Right cardiac atrium (tissue), 5 donors: ENCODE data around the gene CERS6. TPM values are rescaled to one million over a fixed set of nuclear protein-coding genes. Genes with fewer than 3 reads are reported as not detected.

Experiments
- ATAC-seq, 2 donors: fragments of 200-7000 bp; cut with Tn5 transposase; one replicate each; pipeline versions ENCODE4 v1.8.0 to v1.9.1; 2020; ENCODE audit warnings: moderate library complexity in 2 of 2, mild to moderate bottlenecking in 1 of 2
- DNase-seq, 3 donors: peaks; one replicate each; pipeline ENCODE4 v3.0.0-alpha.2; 2020
- H3K27ac ChIP-seq: one replicate; pipeline ENCODE4 v1.5.1; 2013; ENCODE audit warnings: mild to moderate bottlenecking, low read length, control low read depth, moderate library complexity
- H3K27me3 ChIP-seq: one replicate; pipeline ENCODE4 v1.6.1; 2013; ENCODE audit not compliant: control insufficient read depth, insufficient read depth
- H3K4me1 ChIP-seq: one replicate; pipeline ENCODE4 v1.6.1; 2013; ENCODE audit warnings: low read length; ENCODE audit not compliant: control insufficient read depth, insufficient read depth
- H3K4me3 ChIP-seq: one replicate; pipeline ENCODE4 v1.5.1; 2013; ENCODE audit warnings: low read length, control low read depth
- H3K9me3 ChIP-seq: one replicate; pipeline ENCODE4 v1.6.1; 2013; ENCODE audit warnings: low read length; ENCODE audit not compliant: control insufficient read depth
- WGBS: extraction: QIAGEN DNeasy Blood & Tissue Kit; methylation state at CpG from one replicate; pipeline ENCODE4 v1.1.7; 2013; 5-methylcytosine and 5-hydroxymethylcytosine counted together
- intact Hi-C, 4 donors: fragments of 100-400 bp; cut with DNase I; formaldehyde crosslinking; loops; one replicate each; pipeline versions ENCODE4 v1.11.0 to v1.14.0; 2022 to 2023
- polyA plus RNA-seq: library from polyadenylated mRNA; stranded (reverse); fragments of 200-250 nt; gene quantifications from one replicate; pipeline ENCODE4 v1.2.3, GENCODE V29; 2013
- total RNA-seq, 4 donors: library from RNA; stranded (reverse); fragmentation: NEBNext Ultra II Directional; extraction: Animal tissue kit (Norgen Biotek cat#: 25700); gene quantifications; one replicate each; pipeline ENCODE4 v1.2.1, GENCODE V29; 2021
- donor health status: healthy with polysubstance abuse.
- donor health status: DM: no; HTN: yes; CAD: no.
- donor health status: DM: no; HTN: no; CAD: no.
- donor health status: DM: no; HTN: yes; CAD: no; lungs with severe emphysema.
- donor health status: DM: yes; HTN: yes; CAD: no.

Gene CERS6
- total and polyA plus RNA-seq, 5 donors: 25.6 to 71.5 (median 48.9) TPM

- intact Hi-C loops: loop anchor here in 2 of 4 donors (5.0 to 10.0 kb wide), 3 partner anchors 78 to 148 kb away; no protein-coding TSS in a partner anchor
- 45% methylated on average over 9 of the region's 9 CpGs for WGBS
- Histone ChIP-seq H3K4me3 (no peak overlapping the region), H3K4me1 (no peaks in the 10 kb centered on the region), H3K27me3 (no peaks in the 10 kb centered on the region), H3K9me3 (no peaks in the 10 kb centered on the region), H3K27ac (peak overlapping the region; percentile 4)
- ATAC-seq: peak; percentile 88 to 90
- peak; percentile 53 to 83 (median 81) for DNase-seq
Measured at GRCh38 chr2:168773719-168774521, 317.8 kb downstream of the CERS6 start.

GRCh38 chr2:168775837-168776236, 319.8 kb downstream of the CERS6 start:
- Histone ChIP-seq H3K4me1 (no peaks in the 10 kb centered on the region), H3K27ac (no peak overlapping the region), H3K27me3 (no peaks in the 10 kb centered on the region), H3K9me3 (no peaks in the 10 kb centered on the region), H3K4me3 (no peak overlapping the region)
- 0% methylated on average over 1 of the region's 1 CpG for WGBS
- ATAC-seq: no peak
- intact Hi-C loops: loop anchor here in 1 of 4 donors (10.0 kb wide), 1 partner anchor 139 kb away; no protein-coding TSS in a partner anchor
- DNase-seq: no peak

- peak; percentile 47 to 76 for ATAC-seq
- Histone ChIP-seq H3K4me1 (no peaks in the 10 kb centered on the region), H3K27ac (no peak overlapping the region), H3K9me3 (no peaks in the 10 kb centered on the region), H3K4me3 (no peak overlapping the region), H3K27me3 (no peaks in the 10 kb centered on the region)
- WGBS: 60% methylated on average over 1 of the region's 1 CpG
- intact Hi-C loops: loop anchor here in 1 of 4 donors (10.0 kb wide), 1 partner anchor 64 kb away; no protein-coding TSS in a partner anchor
- DNase-seq: no peak
Measured at GRCh38 chr2:168780669-168781071, 324.6 kb downstream of the CERS6 start.

- no peaks in the 10 kb centered on the region for H3K4me1 ChIP-seq
- DNase-seq (no peak), ATAC-seq (no peak)
- H3K9me3 ChIP-seq: no peaks in the 10 kb centered on the region
- no peaks in the 10 kb centered on the region for H3K27me3 ChIP-seq
- WGBS: 92% methylated on average over 2 of the region's 2 CpGs
- no peak overlapping the region for H3K27ac ChIP-seq
- no peak overlapping the region for H3K4me3 ChIP-seq
- intact Hi-C loops: loop anchor here in 1 of 4 donors (10.0 kb wide), 1 partner anchor 63 kb away; no protein-coding TSS in a partner anchor
Measured at GRCh38 chr2:168781191-168781817, 325.2 kb downstream of the CERS6 start.

- Histone ChIP-seq H3K4me3 (no peak overlapping the region), H3K4me1 (no peaks in the 10 kb centered on the region), H3K9me3 (no peaks in the 10 kb centered on the region), H3K27ac (no peak overlapping the region), H3K27me3 (no peaks in the 10 kb centered on the region)
- no peak for DNase-seq
- WGBS: 96% methylated on average over 4 of the region's 4 CpGs
- intact Hi-C loops: loop anchor here in 1 of 4 donors (10.0 kb wide), 1 partner anchor 63 kb away; no protein-coding TSS in a partner anchor
- ATAC-seq: no peak
Measured at GRCh38 chr2:168782271-168782670, 326.2 kb downstream of the CERS6 start.

GRCh38 chr2:168784993-168785392, 328.9 kb downstream of the CERS6 start:
- intact Hi-C loops: loop anchor here in 1 of 4 donors (10.0 kb wide), 1 partner anchor 60 kb away; no protein-coding TSS in a partner anchor
- ATAC-seq (peak in 1 of 2 donors; percentile 36), DNase-seq (no peak)
- no peaks in the 10 kb centered on the region for H3K9me3 ChIP-seq
- no peak overlapping the region for H3K27ac ChIP-seq
- H3K4me1 ChIP-seq: no peaks in the 10 kb centered on the region
- 83% methylated on average over 3 of the region's 3 CpGs for WGBS
- no peak overlapping the region for H3K4me3 ChIP-seq
- no peaks in the 10 kb centered on the region for H3K27me3 ChIP-seq

- ATAC-seq (no peak), DNase-seq (no peak)
- H3K4me3 ChIP-seq: no peak overlapping the region
- WGBS: 95% methylated on average over 3 of the region's 3 CpGs
- intact Hi-C loops: loop anchor here in 1 of 4 donors (10.0 kb wide), 1 partner anchor 58 kb away; no protein-coding TSS in a partner anchor
- H3K27me3 ChIP-seq: no peaks in the 10 kb centered on the region
- H3K4me1 ChIP-seq: peaks cover 1% of the 10 kb centered on the region
- no peak overlapping the region for H3K27ac ChIP-seq
- H3K9me3 ChIP-seq: no peaks in the 10 kb centered on the region
Measured at GRCh38 chr2:168787098-168787781, 331.2 kb downstream of the CERS6 start.

- Histone ChIP-seq H3K27me3 (no peaks in the 10 kb centered on the region), H3K4me1 (peaks cover 1% of the 10 kb centered on the region), H3K9me3 (no peaks in the 10 kb centered on the region), H3K4me3 (no peak overlapping the region), H3K27ac (no peak overlapping the region)
- 93% methylated on average over 1 of the region's 1 CpG for WGBS
- no peak for DNase-seq
- no peak for ATAC-seq
- intact Hi-C loops: loop anchor here in 1 of 4 donors (10.0 kb wide), 1 partner anchor 57 kb away; no protein-coding TSS in a partner anchor
Measured at GRCh38 chr2:168787782-168788376, 331.8 kb downstream of the CERS6 start.

GRCh38 chr2:168789776-168790175, 333.7 kb downstream of the CERS6 start:
- no peak for ATAC-seq
- 51% methylated on average over 7 of the region's 7 CpGs for WGBS
- no peak overlapping the region for H3K4me3 ChIP-seq

GRCh38 chr2:168790226-168790902, 334.3 kb downstream of the CERS6 start:
- intact Hi-C loops: no loop called here
- ATAC-seq (peak; percentile 90 to 99), DNase-seq (no peak)
- no peaks in the 10 kb centered on the region for H3K27me3 ChIP-seq
- peaks cover 1% of the 10 kb centered on the region for H3K4me1 ChIP-seq
- peak overlapping the region; percentile 35 for H3K27ac ChIP-seq
- no peak overlapping the region for H3K4me3 ChIP-seq
- WGBS: 81% methylated on average over 5 of the region's 5 CpGs
- no peaks in the 10 kb centered on the region for H3K9me3 ChIP-seq

More at GRCh38 chr2:168789776-168790175, 333.7 kb downstream of the CERS6 start:
- Histone ChIP-seq H3K27me3 (no peaks in the 10 kb centered on the region), H3K4me1 (peaks cover 1% of the 10 kb centered on the region), H3K9me3 (no peaks in the 10 kb centered on the region), H3K27ac (peak overlapping the region; percentile 45)
- intact Hi-C loops: loop anchor here in 1 of 4 donors (10.0 kb wide), 1 partner anchor 55 kb away; no protein-coding TSS in a partner anchor
- DNase-seq: no peak
